DND-41 (cell line): ENCODE measurements around the gene NOC2L.

ENCODE experiments used
- ATAC-seq: fragments of 200-7000 bp; cut with Tn5 transposase; 3 replicates; pipeline ENCODE4 v1.9.1; 2021; ENCODE audit warnings: low read depth; ENCODE audit not compliant: insufficient read depth
- DNase-seq: peaks from one replicate; pipeline ENCODE4 v3.0.0-alpha.2; 2020
- H2AFZ ChIP-seq: 2 replicates; pipeline ENCODE4 v1.6.0; 2012; ENCODE audit warnings: low read depth, low read length
- H3K27ac ChIP-seq: 2 replicates; pipeline ENCODE4 v1.5.1; 2012; ENCODE audit warnings: low read length, inconsistent platforms
- H3K27me3 ChIP-seq: fragments of 200-600 bp; sonication (generic); 2 replicates; pipeline ENCODE4 v1.6.0; 2012; ENCODE audit warnings: low read length, mild to moderate bottlenecking, inconsistent platforms; ENCODE audit not compliant: insufficient read depth, poor library complexity
- H3K36me3 ChIP-seq: 2 replicates; pipeline ENCODE4 v1.5.1; 2012; ENCODE audit warnings: low read length, inconsistent platforms; ENCODE audit not compliant: insufficient read depth
- H3K4me1 ChIP-seq: 2 replicates; pipeline ENCODE4 v1.5.1; 2012; ENCODE audit warnings: mild to moderate bottlenecking, low read length; ENCODE audit not compliant: insufficient read depth
- H3K4me2 ChIP-seq: 2 replicates; pipeline ENCODE4 v1.6.0; 2012; ENCODE audit warnings: mild to moderate bottlenecking, moderate library complexity, low read length, inconsistent platforms; ENCODE audit not compliant: insufficient read depth
- H3K4me3 ChIP-seq, 2 experiments: fragments of 200-600 bp in 1 of 2; shearing (Covaris generic) in 1 of 2; 2 replicates each; pipeline ENCODE4 v1.5.1; 2012 to 2016; ENCODE audit warnings: inconsistent platforms in 2 of 2, low read length in 2 of 2, mild to moderate bottlenecking in 2 of 2, low read depth in 1 of 2, moderate library complexity in 1 of 2
- H3K79me2 ChIP-seq: 2 replicates; pipeline ENCODE4 v1.6.0; 2012; ENCODE audit warnings: low read length, inconsistent platforms; ENCODE audit not compliant: insufficient read depth
- H3K9ac ChIP-seq: 2 replicates; pipeline ENCODE4 v1.6.0; 2012; ENCODE audit warnings: low read depth, mild to moderate bottlenecking, inconsistent platforms, low read length, moderate library complexity
- H3K9me3 ChIP-seq: 2 replicates; pipeline ENCODE4 v1.5.1; 2012; ENCODE audit warnings: low read length, moderate library complexity, mild to moderate bottlenecking, inconsistent platforms; ENCODE audit not compliant: insufficient read depth, severe bottlenecking
- H4K20me1 ChIP-seq: 2 replicates; pipeline ENCODE4 v1.6.0; 2012; ENCODE audit warnings: low read length; ENCODE audit not compliant: insufficient read depth
- EZH2 ChIP-seq: IDR thresholded peaks from 3 replicates; pipeline ENCODE4 v1.6.1; 2012; ENCODE audit warnings: borderline replicate concordance, low read depth, mild to moderate bottlenecking, moderate library complexity, low read length, inconsistent platforms; ENCODE audit not compliant: severe bottlenecking
- TF ChIP-seq, protein P1 (sequence below): IDR thresholded peaks from 2 replicates; pipeline ENCODE4 v1.5.1; 2012; ENCODE audit warnings: borderline replicate concordance, low read length, moderate library complexity, mild to moderate bottlenecking; ENCODE audit not compliant: poor library complexity, severe bottlenecking; ENCODE audit errors: extremely low read depth

Gene NOC2L

DNA sequence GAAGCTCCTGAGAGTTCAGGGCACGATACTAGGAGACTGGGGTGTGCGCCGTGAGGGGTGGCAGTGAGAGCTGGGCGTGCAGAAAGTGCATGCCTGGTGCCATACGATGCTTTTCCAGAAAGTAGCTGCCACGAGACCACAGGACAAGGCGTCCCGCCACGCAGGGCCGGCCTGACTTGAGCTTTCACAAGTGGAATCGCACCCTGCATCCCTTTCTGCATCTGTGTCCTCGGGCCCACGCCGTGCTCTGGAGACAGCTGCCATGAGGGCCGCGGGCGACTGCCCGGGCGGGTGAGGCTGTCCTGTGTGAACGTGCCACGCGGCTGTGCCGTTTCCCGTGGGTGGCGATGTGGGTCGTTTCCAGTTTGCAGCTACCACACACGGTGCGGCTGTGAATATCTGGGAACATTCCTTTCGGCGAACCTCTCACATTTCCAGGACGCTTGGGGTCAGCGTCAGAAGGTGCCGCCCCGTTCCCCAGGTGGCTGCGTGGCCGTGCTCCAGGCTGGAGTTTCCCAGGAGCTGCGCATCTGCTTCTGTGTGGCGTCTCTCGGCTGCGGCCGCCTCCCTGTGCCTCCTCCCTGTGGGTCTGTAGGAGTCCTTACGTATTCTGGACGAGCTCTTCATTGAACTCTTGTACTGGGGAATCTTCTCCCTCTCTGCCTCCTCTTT, 23.8 kb upstream of the NOC2L start:
- no peaks in the 10 kb centered on the region for H3K27me3 ChIP-seq
- H3K4me1 ChIP-seq, result peaks cover 2% of the 10 kb centered on the region; the same call in 1 of the 2 replicates
- H2AFZ ChIP-seq, result no peak overlapping the region
- no peak overlapping the region for H3K27ac ChIP-seq
- DNase-seq, result no peak
- peaks cover 12% of the 10 kb centered on the region for H4K20me1 ChIP-seq
- no peak overlapping the region for H3K4me3 ChIP-seq
- no peak for ATAC-seq
- TF ChIP-seq, protein P1, sequence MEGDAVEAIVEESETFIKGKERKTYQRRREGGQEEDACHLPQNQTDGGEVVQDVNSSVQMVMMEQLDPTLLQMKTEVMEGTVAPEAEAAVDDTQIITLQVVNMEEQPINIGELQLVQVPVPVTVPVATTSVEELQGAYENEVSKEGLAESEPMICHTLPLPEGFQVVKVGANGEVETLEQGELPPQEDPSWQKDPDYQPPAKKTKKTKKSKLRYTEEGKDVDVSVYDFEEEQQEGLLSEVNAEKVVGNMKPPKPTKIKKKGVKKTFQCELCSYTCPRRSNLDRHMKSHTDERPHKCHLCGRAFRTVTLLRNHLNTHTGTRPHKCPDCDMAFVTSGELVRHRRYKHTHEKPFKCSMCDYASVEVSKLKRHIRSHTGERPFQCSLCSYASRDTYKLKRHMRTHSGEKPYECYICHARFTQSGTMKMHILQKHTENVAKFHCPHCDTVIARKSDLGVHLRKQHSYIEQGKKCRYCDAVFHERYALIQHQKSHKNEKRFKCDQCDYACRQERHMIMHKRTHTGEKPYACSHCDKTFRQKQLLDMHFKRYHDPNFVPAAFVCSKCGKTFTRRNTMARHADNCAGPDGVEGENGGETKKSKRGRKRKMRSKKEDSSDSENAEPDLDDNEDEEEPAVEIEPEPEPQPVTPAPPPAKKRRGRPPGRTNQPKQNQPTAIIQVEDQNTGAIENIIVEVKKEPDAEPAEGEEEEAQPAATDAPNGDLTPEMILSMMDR, result no peak
- TF ChIP-seq EZH2, result no peak
- no peak overlapping the region for H3K9ac ChIP-seq
- no peaks in the 10 kb centered on the region for H3K36me3 ChIP-seq
- H3K79me2 ChIP-seq, result no peaks in the 10 kb centered on the region
- no peaks in the 10 kb centered on the region for H3K9me3 ChIP-seq
- no peak overlapping the region for H3K4me2 ChIP-seq

DNA sequence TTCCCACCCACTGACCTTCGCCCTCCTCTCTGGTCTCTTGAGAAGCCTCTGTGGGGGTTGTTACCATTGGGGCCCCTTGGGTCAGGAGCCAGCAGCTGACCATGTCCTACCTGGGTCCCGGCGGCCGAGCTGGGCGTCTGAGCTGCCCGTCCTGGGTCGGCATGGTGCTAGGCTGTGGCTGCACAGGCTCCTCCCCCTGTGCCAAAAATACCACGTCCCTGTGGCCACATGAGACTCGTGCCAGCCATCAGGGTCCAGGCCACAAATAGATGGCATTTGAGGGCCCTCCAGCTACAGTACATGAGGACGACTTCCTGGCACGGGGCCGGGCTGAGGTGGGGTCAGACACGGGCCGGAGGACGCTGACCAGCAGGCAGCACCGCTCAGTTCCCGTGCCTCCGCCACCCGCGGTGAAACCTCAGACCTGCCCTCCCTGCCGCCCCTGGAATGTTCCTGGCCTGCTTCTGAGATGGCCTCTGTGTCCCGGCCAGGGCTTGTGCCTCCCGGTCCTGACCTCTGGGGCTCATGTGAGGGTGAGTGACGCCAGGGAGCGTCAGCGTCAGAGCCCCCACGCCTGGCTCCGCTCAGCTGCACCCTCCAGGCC, 23.0 kb upstream of the NOC2L start, which contains the start of gene PERM1:
TSS of gene PERM1 (minus strand) at position 139 of the 604 bp plus-strand sequence. CDS start 1,064 bp downstream, outside the sequence.
- Histone ChIP-seq H3K4me2 (no peak within 1 kb of the TSS), H3K27me3 (no peaks in the 10 kb centered on the region), H3K9ac (no peak within 1 kb of the TSS)

DNA sequence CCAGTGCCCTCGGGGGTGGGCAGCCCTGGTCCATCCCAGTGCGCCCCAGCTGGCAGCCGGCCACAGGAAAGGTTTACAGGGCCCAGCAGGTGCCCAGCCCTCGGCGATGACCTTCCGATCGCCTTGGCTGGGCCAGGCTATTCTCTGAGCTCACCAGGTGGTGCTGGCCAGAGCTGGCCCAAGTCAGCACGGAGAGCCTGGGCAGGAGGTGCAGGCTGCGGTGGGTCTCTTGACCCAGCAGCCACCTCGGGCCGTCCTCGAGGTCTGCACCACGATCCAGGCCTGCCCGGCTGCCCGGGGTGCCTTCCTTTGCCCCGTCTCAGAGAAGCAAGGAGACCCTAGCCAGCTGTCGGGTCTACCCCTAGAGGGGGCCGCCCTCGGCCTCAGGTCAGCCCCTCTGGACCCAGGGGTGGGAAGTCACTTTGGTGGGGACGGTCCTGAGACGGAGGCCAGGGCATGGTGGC, 22.5 kb upstream of the NOC2L start:
- H3K9ac ChIP-seq, result no peak overlapping the region
- TF ChIP-seq, protein P1, result no peak
- TF ChIP-seq EZH2, result no peak
- H3K4me2 ChIP-seq, result no peak overlapping the region
- H3K4me3 ChIP-seq, result no peak overlapping the region
- ATAC-seq (no peak), DNase-seq (no peak)
- no peak overlapping the region for H3K27ac ChIP-seq
- peaks cover 12% of the 10 kb centered on the region for H4K20me1 ChIP-seq
- H3K36me3 ChIP-seq, result no peaks in the 10 kb centered on the region
- H3K4me1 ChIP-seq, result peaks cover 2% of the 10 kb centered on the region
- H3K79me2 ChIP-seq, result no peaks in the 10 kb centered on the region
- no peaks in the 10 kb centered on the region for H3K9me3 ChIP-seq
- no peaks in the 10 kb centered on the region for H3K27me3 ChIP-seq
- H2AFZ ChIP-seq, result no peak overlapping the region

More for the DNA sequence above, 23.0 kb upstream of the NOC2L start, which contains the start of gene PERM1:
- Histone ChIP-seq H4K20me1 (peaks cover 12% of the 10 kb centered on the region), H3K4me3 (no peak within 1 kb of the TSS), H2AFZ (no peak within 1 kb of the TSS), H3K27ac (no peak within 1 kb of the TSS), H3K36me3 (no peaks in the 10 kb centered on the region), H3K9me3 (no peaks in the 10 kb centered on the region), H3K79me2 (no peaks in the 10 kb centered on the region), H3K4me1 (peaks cover 2% of the 10 kb centered on the region; the same call in 1 of the 2 replicates)
- TF ChIP-seq, protein P1, result no peak
- TF ChIP-seq EZH2, result no peak
- ATAC-seq (no peak), DNase-seq (no peak)
